Stomach (tissue), 9 donors: Measurements from ENCODE around the gene FAM193A. TPM values are rescaled to one million over a fixed set of nuclear protein-coding genes. Genes with fewer than 3 reads are reported as not detected.
A peak's percentile ranks its signal among the peaks of the same experiment; 100 is the strongest.
"Not testable (repeated sequence)": the region's sequence is repeated elsewhere in the genome, so short reads cannot be mapped to it uniquely, and the experiment has no call there.

ENCODE experiments used
- DNase-seq, 2 donors: peaks; one replicate each; pipeline versions ENCODE4 v3.0.0 to v3.0.0-alpha.2; 2013 to 2019
- H3K27ac ChIP-seq, 5 donors: fragments of 200-600 bp in 4 of 5; sonication (generic) in 4 of 5; one replicate each; pipeline ENCODE4 v1.5.1; 2013 to 2019; ENCODE audit warnings: mild to moderate bottlenecking in 1 of 5, moderate library complexity in 1 of 5
- H3K27me3 ChIP-seq, 3 donors: fragments of 200-600 bp; sonication (generic); one replicate each; pipeline ENCODE4 v1.5.1; 2017 to 2019; ENCODE audit warnings: mixed run types in 1 of 3
- H3K36me3 ChIP-seq, 4 donors: fragments of 200-600 bp; sonication (generic); 1 replicate in 3 of 4; 2 replicates in 1 of 4; pipeline ENCODE4 v1.5.1; 2016 to 2019
- H3K4me1 ChIP-seq, 4 donors: fragments of 200-600 bp; sonication (generic); one replicate each; pipeline ENCODE4 v1.5.1; 2016 to 2019
- H3K4me3 ChIP-seq, 4 donors: fragments of 200-600 bp; sonication (generic) in 3 of 4; one replicate each; pipeline ENCODE4 v1.5.1; 2016 to 2019; ENCODE audit warnings: mild to moderate bottlenecking in 1 of 4
- H3K9me3 ChIP-seq, 4 donors: fragments of 200-600 bp; sonication (generic); one replicate each; pipeline ENCODE4 v1.5.1; 2016 to 2019
- EP300 ChIP-seq: sonication (generic); formaldehyde crosslinking; IDR thresholded peaks from one replicate; pipeline ENCODE4 v1.6.1; 2017; ENCODE audit warnings: antibody characterized with exemption
- POLR2A ChIP-seq, 4 donors: fragments of 450-650 bp; IDR thresholded peaks; one replicate each; pipeline ENCODE4 v1.6.1; 2016; ENCODE audit warnings: antibody characterized with exemption in 4 of 4, control low read depth in 2 of 4, mild to moderate bottlenecking in 1 of 4, moderate library complexity in 1 of 4
- POLR2AphosphoS5 ChIP-seq, 3 donors: sonication (generic); formaldehyde crosslinking; IDR thresholded peaks; one replicate each; pipeline ENCODE4 v1.6.1; 2016; ENCODE audit warnings: antibody characterized with exemption in 3 of 3
- WGBS, 5 donors: extraction: QIAGEN DNeasy Blood & Tissue Kit in 3 of 5; methylation state at CpG; one replicate each; pipeline versions ENCODE4 v1.1.5 to v1.1.7; 2013 to 2018; 5-methylcytosine and 5-hydroxymethylcytosine counted together
- intact Hi-C: fragments of 100-400 bp; cut with DNase I; formaldehyde crosslinking; loops from one replicate; pipeline ENCODE4 v1.15.1; 2023; ENCODE audit warnings: low total_unique reads
- polyA plus RNA-seq, 3 donors: library from polyadenylated mRNA; stranded (reverse); fragments of 200-250 nt; gene quantifications; one replicate each; pipeline ENCODE4 v1.2.3, GENCODE V29; 2013
- small RNA-seq, 4 donors: library from RNA; depleted of rRNA; stranded (forward); fragments of <200 nt; gene quantifications; one replicate each; pipeline ENCODE3, GENCODE V24; 2016
- total RNA-seq, 5 donors: library from RNA; depleted of rRNA; stranded (reverse); fragments of >200 nt; gene quantifications; one replicate each; pipeline versions ENCODE4 v1.1.0 to v1.2.3, GENCODE V29; 2014 to 2016
- TF ChIP-seq, protein P1 (sequence below), 7 experiments: fragments of 450-650 bp in 4 of 7; fragments of 200-600 bp in 3 of 7; sonication (generic) in 3 of 7; IDR thresholded peaks; one replicate each; pipeline ENCODE4 v1.5.1; 2016 to 2019; ENCODE audit warnings: antibody characterized with exemption in 7 of 7, control low read depth in 2 of 7, mild to moderate bottlenecking in 1 of 7
- donor health status: healthy with polysubstance abuse.
- donor health status: Bipolar disorder and iron deficiency.
- donor health status: healthy.

FAM193A gene
- total and polyA plus RNA-seq, 8 donors = 4.9 to 107 (median 26.0) TPM

DNA sequence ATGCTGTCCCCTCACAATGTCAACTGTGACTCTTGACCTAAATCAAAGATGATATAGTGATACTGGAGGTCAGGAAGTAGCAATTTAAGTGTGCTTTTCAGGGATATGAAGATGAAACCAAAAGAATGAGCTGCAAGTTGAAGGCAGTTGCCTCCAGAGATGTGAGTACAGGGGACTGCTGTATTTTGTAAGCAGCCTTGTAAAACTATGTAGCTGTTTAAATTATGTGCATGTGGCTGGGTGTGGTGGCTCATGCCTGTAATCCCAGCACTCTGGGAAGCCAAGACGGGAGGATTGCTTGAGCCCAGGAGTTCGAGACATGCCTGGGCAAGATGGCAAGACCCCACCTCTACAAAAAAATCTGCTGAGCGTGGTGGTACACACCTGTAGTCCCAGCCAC lies 234.8 kb downstream of the FAM193A start:
- Histone ChIP-seq H3K27ac (peak overlapping the region in 1 of 5 donors; percentile 17), H3K36me3 (no peaks in the 10 kb centered on the region), H3K4me3 (no peak overlapping the region), H3K9me3 (no peaks in the 10 kb centered on the region), H3K27me3 (no peaks in the 10 kb centered on the region), H3K4me1 (peaks cover 0 to 9% (median 0%) of the 10 kb centered on the region in 4 donors)
- WGBS, 5 donors = 75 to 93% (median 89%) methylated on average over 3 of the region's 3 CpGs
- intact Hi-C loops = no loop called here
- no peak for DNase-seq
- TF ChIP-seq POLR2A (IDR thresholded peaks at IDR 0.05) (no peak), POLR2AphosphoS5 (IDR thresholded peaks at IDR 0.05) (no peak), EP300 (no peak)
- TF ChIP-seq, protein P1, sequence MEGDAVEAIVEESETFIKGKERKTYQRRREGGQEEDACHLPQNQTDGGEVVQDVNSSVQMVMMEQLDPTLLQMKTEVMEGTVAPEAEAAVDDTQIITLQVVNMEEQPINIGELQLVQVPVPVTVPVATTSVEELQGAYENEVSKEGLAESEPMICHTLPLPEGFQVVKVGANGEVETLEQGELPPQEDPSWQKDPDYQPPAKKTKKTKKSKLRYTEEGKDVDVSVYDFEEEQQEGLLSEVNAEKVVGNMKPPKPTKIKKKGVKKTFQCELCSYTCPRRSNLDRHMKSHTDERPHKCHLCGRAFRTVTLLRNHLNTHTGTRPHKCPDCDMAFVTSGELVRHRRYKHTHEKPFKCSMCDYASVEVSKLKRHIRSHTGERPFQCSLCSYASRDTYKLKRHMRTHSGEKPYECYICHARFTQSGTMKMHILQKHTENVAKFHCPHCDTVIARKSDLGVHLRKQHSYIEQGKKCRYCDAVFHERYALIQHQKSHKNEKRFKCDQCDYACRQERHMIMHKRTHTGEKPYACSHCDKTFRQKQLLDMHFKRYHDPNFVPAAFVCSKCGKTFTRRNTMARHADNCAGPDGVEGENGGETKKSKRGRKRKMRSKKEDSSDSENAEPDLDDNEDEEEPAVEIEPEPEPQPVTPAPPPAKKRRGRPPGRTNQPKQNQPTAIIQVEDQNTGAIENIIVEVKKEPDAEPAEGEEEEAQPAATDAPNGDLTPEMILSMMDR (IDR thresholded peaks at IDR 0.05) = no peak

DNA sequence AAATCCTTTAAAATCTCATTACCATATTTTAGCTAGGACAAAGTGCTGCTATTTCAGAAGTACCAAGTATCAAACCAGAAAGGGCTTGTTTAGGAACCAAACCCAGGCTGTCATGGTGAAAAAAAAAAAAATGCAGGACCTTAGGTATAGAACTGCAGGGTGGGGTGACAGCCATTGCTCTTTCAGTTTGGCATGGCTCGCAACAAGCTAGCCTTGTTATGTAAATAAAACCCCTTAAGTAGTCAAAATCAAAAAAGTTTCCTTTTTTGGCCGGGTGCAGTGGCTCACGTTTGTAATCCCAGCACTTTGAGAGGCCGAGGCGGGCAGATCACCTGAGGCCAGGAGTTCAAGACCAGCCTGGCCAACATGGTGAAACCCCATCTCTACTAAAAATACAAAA lies 244.2 kb downstream of the FAM193A start:
- H3K4me3 ChIP-seq, H3K36me3 ChIP-seq, H3K9me3 ChIP-seq, DNase-seq, intact Hi-C loops, H3K27me3 ChIP-seq, H3K4me1 ChIP-seq, H3K27ac ChIP-seq: not testable (repeated sequence)
- 81 to 93% (median 89%) methylated on average over 5 of the region's 5 CpGs for WGBS, 5 donors

- Histone ChIP-seq H3K27ac (no peak overlapping the region), H3K36me3 (no peaks in the 10 kb centered on the region), H3K4me1 (peaks cover 0 to 17% (median 13%) of the 10 kb centered on the region in 4 donors), H3K27me3 (no peaks in the 10 kb centered on the region), H3K4me3 (no peak overlapping the region), H3K9me3 (no peaks in the 10 kb centered on the region)
- intact Hi-C loops = no loop called here
- no peak for DNase-seq
- TF ChIP-seq POLR2A (IDR thresholded peaks at IDR 0.05) (no peak), EP300 (no peak), POLR2AphosphoS5 (IDR thresholded peaks at IDR 0.05) (no peak)
- TF ChIP-seq, protein P1 (IDR thresholded peaks at IDR 0.05) = no peak
- 88 to 93% (median 91%) methylated on average over 10 of the region's 10 CpGs for WGBS, 5 donors
Observed at GRCh38 chr4:2781911-2782310, 245.5 kb downstream of the FAM193A start.

Small RNAs within 50 kb of the gene (small RNA-seq; reads per million reads assigned to genes)
- 0 reads per million in 4 donors for gene CR545473.1
- gene RF00019 = 0 reads per million in 4 donors

Other genes with a start within 250 kb of the FAM193A start
- 10 to 100 TPM in 3 of 5 donors, 1 to 10 TPM in 2; 5.1 to 88.8 (median 16.9) TPM for gene ZFYVE28, start 118.0 kb upstream of the FAM193A start, total RNA-seq
- gene ZFYVE28, start 118.0 kb upstream of the FAM193A start, polyA plus RNA-seq = 1 to 10 TPM; 4.9 to 6.5 (median 5.3) TPM
- 1 to 10 TPM in 1 of 5 donors, under 1 TPM in 2, not detected in 2; 0.45 to 1.4 (median 0.92) TPM for gene CFAP99, start 117.7 kb upstream of the FAM193A start, total RNA-seq
- gene CFAP99, start 117.7 kb upstream of the FAM193A start, polyA plus RNA-seq = under 1 TPM in 2 of 3 donors, not detected in 1; 0.05 to 0.62 TPM
- gene RNF4, start 67.5 kb upstream of the FAM193A start, total RNA-seq = 10 to 100 TPM in 4 of 5 donors, 1 to 10 TPM in 1; 5.3 to 75.2 (median 42.9) TPM
- 10 to 100 TPM; 15.3 to 29.3 (median 28.8) TPM for gene RNF4, start 67.5 kb upstream of the FAM193A start, polyA plus RNA-seq
- 100 to 1,000 TPM in 2 of 5 donors, 10 to 100 TPM in 3; 18.7 to 194 (median 59.6) TPM for gene TNIP2, start 219.7 kb downstream of the FAM193A start, total RNA-seq
- gene TNIP2, start 219.7 kb downstream of the FAM193A start, polyA plus RNA-seq = 10 to 100 TPM; 36.1 to 42.5 (median 37.6) TPM